ENCODE data around the gene MRLN.

The MRLN gene

DNA sequence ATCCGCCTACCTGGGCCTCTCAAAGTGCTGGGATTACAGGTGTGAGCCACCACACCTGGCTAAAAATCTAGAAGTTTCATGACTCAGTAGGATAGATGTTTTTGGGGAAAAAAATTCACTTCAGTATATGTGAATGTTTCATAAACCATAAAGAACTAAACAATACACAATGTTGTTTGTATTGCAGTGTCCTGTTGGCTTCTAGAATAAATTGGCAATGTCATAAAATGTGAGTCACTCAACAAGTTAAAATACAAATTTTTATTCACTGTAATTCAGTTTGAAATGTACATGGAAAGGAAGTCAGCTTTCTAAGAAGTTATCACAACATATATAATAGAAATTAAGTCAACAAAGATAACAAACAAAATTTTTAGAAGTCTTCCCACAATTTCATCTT lies 16.5 kb downstream of the MRLN start:
- TF ChIP-seq, protein P1, sequence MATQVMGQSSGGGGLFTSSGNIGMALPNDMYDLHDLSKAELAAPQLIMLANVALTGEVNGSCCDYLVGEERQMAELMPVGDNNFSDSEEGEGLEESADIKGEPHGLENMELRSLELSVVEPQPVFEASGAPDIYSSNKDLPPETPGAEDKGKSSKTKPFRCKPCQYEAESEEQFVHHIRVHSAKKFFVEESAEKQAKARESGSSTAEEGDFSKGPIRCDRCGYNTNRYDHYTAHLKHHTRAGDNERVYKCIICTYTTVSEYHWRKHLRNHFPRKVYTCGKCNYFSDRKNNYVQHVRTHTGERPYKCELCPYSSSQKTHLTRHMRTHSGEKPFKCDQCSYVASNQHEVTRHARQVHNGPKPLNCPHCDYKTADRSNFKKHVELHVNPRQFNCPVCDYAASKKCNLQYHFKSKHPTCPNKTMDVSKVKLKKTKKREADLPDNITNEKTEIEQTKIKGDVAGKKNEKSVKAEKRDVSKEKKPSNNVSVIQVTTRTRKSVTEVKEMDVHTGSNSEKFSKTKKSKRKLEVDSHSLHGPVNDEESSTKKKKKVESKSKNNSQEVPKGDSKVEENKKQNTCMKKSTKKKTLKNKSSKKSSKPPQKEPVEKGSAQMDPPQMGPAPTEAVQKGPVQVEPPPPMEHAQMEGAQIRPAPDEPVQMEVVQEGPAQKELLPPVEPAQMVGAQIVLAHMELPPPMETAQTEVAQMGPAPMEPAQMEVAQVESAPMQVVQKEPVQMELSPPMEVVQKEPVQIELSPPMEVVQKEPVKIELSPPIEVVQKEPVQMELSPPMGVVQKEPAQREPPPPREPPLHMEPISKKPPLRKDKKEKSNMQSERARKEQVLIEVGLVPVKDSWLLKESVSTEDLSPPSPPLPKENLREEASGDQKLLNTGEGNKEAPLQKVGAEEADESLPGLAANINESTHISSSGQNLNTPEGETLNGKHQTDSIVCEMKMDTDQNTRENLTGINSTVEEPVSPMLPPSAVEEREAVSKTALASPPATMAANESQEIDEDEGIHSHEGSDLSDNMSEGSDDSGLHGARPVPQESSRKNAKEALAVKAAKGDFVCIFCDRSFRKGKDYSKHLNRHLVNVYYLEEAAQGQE (IDR thresholded peaks at IDR 0.05; ENCODE audit: low read depth) = no peak
- no peak for TF ChIP-seq EGR1 (IDR thresholded peaks at IDR 0.05)
- TF ChIP-seq, protein P2, sequence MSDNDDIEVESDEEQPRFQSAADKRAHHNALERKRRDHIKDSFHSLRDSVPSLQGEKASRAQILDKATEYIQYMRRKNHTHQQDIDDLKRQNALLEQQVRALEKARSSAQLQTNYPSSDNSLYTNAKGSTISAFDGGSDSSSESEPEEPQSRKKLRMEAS (IDR thresholded peaks at IDR 0.05) = no peak

DNA sequence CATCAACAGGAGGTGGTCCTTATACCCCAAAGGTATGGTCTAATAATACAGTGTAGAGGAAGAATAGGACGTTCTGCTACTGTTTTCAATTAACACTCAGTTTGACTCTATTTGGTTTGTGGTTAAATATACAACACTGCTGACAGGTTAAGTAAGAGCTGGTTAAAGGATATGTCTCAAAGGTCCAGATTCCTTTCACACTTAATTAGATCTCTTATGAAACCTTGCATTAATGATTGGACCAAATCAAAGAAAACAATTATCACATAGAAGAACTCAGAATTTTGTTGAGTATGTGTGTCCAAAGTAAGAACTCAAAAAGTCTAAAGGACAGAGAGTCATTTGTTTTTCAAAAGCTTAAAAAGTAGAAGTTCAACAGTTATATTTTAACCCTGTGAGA lies 18.0 kb downstream of the MRLN start:
- no peak for TF ChIP-seq EGR1 (IDR thresholded peaks at IDR 0.05)
- TF ChIP-seq TCF12 (IDR thresholded peaks at IDR 0.05; ENCODE audit: low read depth) = no peak
- TF ChIP-seq CEBPB (IDR thresholded peaks at IDR 0.05) = no peak
- TF ChIP-seq YY1 (IDR thresholded peaks at IDR 0.05; ENCODE audit: low read depth) = no peak
- TF ChIP-seq CREB1 (IDR thresholded peaks at IDR 0.05; ENCODE audit: low read depth) = no peak
- no peak for TF ChIP-seq ZBTB7A (IDR thresholded peaks at IDR 0.05; ENCODE audit: low read depth)
- TF ChIP-seq NFIC (IDR thresholded peaks at IDR 0.05) = no peak
- no peak for TF ChIP-seq RAD21 (IDR thresholded peaks at IDR 0.05; ENCODE audit: low read depth)
- no peak for TF ChIP-seq FOXM1 (IDR thresholded peaks at IDR 0.05; ENCODE audit: borderline replicate concordance, low read depth)
- TF ChIP-seq, protein P1 (IDR thresholded peaks at IDR 0.05; ENCODE audit: low read depth) = no peak
- no peak for TF ChIP-seq TEAD4 (IDR thresholded peaks at IDR 0.05)
- TF ChIP-seq EP300 (IDR thresholded peaks at IDR 0.05; ENCODE audit: borderline replicate concordance) = no peak
- TF ChIP-seq, protein P2 (IDR thresholded peaks at IDR 0.05) = no peak
- TF ChIP-seq, protein P3, sequence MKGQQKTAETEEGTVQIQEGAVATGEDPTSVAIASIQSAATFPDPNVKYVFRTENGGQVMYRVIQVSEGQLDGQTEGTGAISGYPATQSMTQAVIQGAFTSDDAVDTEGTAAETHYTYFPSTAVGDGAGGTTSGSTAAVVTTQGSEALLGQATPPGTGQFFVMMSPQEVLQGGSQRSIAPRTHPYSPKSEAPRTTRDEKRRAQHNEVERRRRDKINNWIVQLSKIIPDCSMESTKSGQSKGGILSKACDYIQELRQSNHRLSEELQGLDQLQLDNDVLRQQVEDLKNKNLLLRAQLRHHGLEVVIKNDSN (IDR thresholded peaks at IDR 0.05) = no peak
- TF ChIP-seq TAF1 (IDR thresholded peaks at IDR 0.05; ENCODE audit: low read depth) = no peak

DNA sequence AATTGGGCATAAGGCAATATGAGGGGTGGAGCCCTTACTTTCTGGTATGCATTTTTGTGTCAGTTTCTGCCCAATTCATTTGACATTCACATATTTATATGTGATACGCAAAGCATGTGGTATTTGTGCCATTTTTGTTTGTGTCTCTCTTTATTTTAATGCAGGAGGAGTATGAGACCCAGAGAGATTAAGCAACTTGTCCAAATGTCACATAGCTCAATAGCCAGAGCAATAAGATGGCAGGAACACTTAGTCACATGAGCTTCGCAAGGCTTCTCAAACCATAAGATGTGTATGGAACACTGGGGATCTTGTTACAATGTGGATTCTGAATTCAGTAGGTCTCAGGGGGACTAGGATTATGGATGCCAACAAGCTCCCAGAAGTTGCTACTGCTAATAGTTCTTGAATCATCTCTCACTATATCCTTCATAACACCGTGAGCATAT lies 19.2 kb downstream of the MRLN start:
- TF ChIP-seq ZBTB7A (IDR thresholded peaks at IDR 0.05; ENCODE audit: low read depth) = no peak
- TF ChIP-seq, protein P2 (IDR thresholded peaks at IDR 0.05) = no peak
- no peak for TF ChIP-seq TAF1 (IDR thresholded peaks at IDR 0.05; ENCODE audit: low read depth)
- no peak for TF ChIP-seq EP300 (IDR thresholded peaks at IDR 0.05; ENCODE audit: borderline replicate concordance)
- TF ChIP-seq, protein P1 (IDR thresholded peaks at IDR 0.05; ENCODE audit: low read depth) = no peak
- no peak for TF ChIP-seq CEBPB (IDR thresholded peaks at IDR 0.05)
- TF ChIP-seq TCF12 (IDR thresholded peaks at IDR 0.05; ENCODE audit: low read depth) = no peak
- TF ChIP-seq CREB1 (IDR thresholded peaks at IDR 0.05; ENCODE audit: low read depth) = no peak
- TF ChIP-seq NFIC (IDR thresholded peaks at IDR 0.05) = no peak
- no peak for TF ChIP-seq RAD21 (IDR thresholded peaks at IDR 0.05; ENCODE audit: low read depth)
- TF ChIP-seq EGR1 (IDR thresholded peaks at IDR 0.05) = no peak

DNA sequence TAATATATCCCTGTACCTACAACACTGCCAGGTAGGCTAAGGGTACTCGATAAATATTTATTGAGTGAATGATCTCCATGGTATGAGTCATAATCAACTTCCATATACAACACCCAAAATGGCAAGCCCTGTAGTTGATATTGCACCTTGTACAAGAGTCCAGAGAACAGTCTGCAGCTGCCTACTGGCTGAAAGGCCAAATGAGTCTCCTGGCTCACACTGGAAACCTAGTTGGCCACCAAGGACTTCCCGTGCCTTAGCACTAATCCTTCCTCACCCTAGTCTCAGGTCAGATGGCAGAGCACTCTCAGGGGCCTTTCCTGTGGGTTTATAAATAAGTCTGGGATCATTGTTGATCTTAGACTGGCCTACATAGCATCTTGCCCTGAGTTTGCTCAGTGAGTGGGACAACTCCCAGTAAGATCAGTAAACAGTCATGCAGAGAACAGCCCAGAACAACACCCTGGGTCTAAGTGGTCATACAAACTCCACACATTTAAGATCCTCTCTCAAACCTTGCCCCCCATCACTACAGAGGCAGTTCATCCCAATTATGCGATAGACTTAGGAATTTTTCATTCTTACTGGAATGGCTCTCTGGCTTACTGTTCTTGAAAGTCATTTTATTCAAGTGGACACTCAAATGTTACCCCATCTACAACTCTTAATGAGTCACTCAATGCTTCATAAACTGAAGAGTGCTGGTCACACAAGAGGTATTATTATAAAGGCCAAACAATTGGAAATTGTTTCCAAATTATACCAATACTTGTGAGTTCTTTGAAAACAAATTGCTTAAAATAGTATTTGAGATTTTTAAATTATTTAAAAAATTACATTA lies 28.9 kb downstream of the MRLN start:
- TF ChIP-seq, protein P3 (IDR thresholded peaks at IDR 0.05) = no peak
- no peak for TF ChIP-seq ZBTB7A (IDR thresholded peaks at IDR 0.05; ENCODE audit: low read depth)
- TF ChIP-seq EGR1 (IDR thresholded peaks at IDR 0.05) = no peak
- no peak for TF ChIP-seq NFIC (IDR thresholded peaks at IDR 0.05)
- TF ChIP-seq TEAD4 (IDR thresholded peaks at IDR 0.05) = no peak
- TF ChIP-seq CEBPB (IDR thresholded peaks at IDR 0.05) = no peak
- no peak for TF ChIP-seq YY1 (IDR thresholded peaks at IDR 0.05; ENCODE audit: low read depth)
- no peak for TF ChIP-seq CREB1 (IDR thresholded peaks at IDR 0.05; ENCODE audit: low read depth)
- no peak for TF ChIP-seq TCF12 (IDR thresholded peaks at IDR 0.05; ENCODE audit: low read depth)
- no peak for TF ChIP-seq EP300 (IDR thresholded peaks at IDR 0.05; ENCODE audit: borderline replicate concordance)
